Lower leg skin (tissue), 3 donors: ENCODE results near the gene THBS2.

Source experiments
- POLR2A ChIP-seq, 2 donors: fragments of 450-650 bp; IDR thresholded peaks; one replicate each; pipeline ENCODE4 v1.6.1; 2016 to 2017; ENCODE audit warnings: antibody characterized with exemption in 2 of 2, mild to moderate bottlenecking in 1 of 2, moderate library complexity in 1 of 2
- TF ChIP-seq, protein P1 (sequence below), 3 donors: fragments of 450-650 bp; IDR thresholded peaks; one replicate each; pipeline ENCODE4 v1.5.1; 2016; ENCODE audit warnings: antibody characterized with exemption in 3 of 3, mild to moderate bottlenecking in 3 of 3, moderate library complexity in 2 of 3

- TF ChIP-seq, protein P1, sequence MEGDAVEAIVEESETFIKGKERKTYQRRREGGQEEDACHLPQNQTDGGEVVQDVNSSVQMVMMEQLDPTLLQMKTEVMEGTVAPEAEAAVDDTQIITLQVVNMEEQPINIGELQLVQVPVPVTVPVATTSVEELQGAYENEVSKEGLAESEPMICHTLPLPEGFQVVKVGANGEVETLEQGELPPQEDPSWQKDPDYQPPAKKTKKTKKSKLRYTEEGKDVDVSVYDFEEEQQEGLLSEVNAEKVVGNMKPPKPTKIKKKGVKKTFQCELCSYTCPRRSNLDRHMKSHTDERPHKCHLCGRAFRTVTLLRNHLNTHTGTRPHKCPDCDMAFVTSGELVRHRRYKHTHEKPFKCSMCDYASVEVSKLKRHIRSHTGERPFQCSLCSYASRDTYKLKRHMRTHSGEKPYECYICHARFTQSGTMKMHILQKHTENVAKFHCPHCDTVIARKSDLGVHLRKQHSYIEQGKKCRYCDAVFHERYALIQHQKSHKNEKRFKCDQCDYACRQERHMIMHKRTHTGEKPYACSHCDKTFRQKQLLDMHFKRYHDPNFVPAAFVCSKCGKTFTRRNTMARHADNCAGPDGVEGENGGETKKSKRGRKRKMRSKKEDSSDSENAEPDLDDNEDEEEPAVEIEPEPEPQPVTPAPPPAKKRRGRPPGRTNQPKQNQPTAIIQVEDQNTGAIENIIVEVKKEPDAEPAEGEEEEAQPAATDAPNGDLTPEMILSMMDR (IDR thresholded peaks at IDR 0.05), result no peak
- no peak for TF ChIP-seq POLR2A (IDR thresholded peaks at IDR 0.05)
These were observed 9.7 kb upstream of the THBS2 start for GRCh38 chr6:169263374-169263773.
